BJ (cell line): ENCODE results near the gene LIN7C. TPM values are rescaled to one million over a fixed set of nuclear protein-coding genes. Genes with fewer than 3 reads are reported as not detected.
A peak's percentile ranks its signal among the peaks of the same experiment; 100 is the strongest.

Experiments used
- CTCF ChIA-PET: fragments of 350-600 bp; formaldehyde crosslinking; extraction: SDS; loops from one replicate; lab custom pipeline; 2021; ENCODE audit warnings: antibody characterized with exemption, inconsistent platforms; lab: Yijun Ruan, JAX
- POLR2A ChIA-PET: fragments of 300-600 bp; sonication (Branson Sonifier 250); formaldehyde crosslinking; extraction: SDS; loops from one replicate; lab custom pipeline; 2021; ENCODE audit warnings: antibody characterized with exemption; lab: Charles Lee
- DNase-seq: peaks from one replicate; pipeline ENCODE4 v3.0.0-alpha.2; 2011; ENCODE audit warnings: low read depth
- H3K27me3 ChIP-seq: 2 replicates; pipeline ENCODE4 v1.6.0; 2011; ENCODE audit warnings: low read length; ENCODE audit not compliant: control insufficient read depth, insufficient read depth
- H3K36me3 ChIP-seq: 2 replicates; pipeline ENCODE4 v1.5.1; 2011; ENCODE audit warnings: low read length; ENCODE audit not compliant: control insufficient read depth, insufficient read depth
- H3K4me3 ChIP-seq: 2 replicates; pipeline ENCODE4 v1.5.1; 2011; ENCODE audit warnings: low read depth, mild to moderate bottlenecking, control low read depth, low read length
- CTCF ChIP-seq: IDR thresholded peaks from 2 replicates; pipeline ENCODE4 v1.5.1; 2011; ENCODE audit warnings: low read depth, mild to moderate bottlenecking, control low read depth, inconsistent platforms, low read length, moderate library complexity; ENCODE audit not compliant: insufficient read depth
- polyA plus RNA-seq: library from polyadenylated mRNA; depleted of rRNA; stranded (reverse); fragments of >200 nt; gene quantifications from 2 replicates; pipeline ENCODE4 v1.2.3, GENCODE V29; 2011

LIN7C gene
- polyA plus RNA-seq, 1 experiment, result 5.8 TPM

GRCh38 chr11:27471589-27472397 is 34.8 kb downstream of the LIN7C start:
- Histone ChIP-seq H3K4me3 (peak overlapping the region; percentile 78), H3K27me3 (no peaks in the 10 kb centered on the region), H3K36me3 (no peaks in the 10 kb centered on the region)
- no peak for TF ChIP-seq CTCF
- POLR2A ChIA-PET, result interaction anchor here (0.6 kb wide), 1 partner anchor 109 kb away, joined by 7 read pairs; the partner anchor contains the start of gene CCDC34
- no peak for DNase-seq
- CTCF ChIA-PET, result interaction anchor here (5.1 kb wide), 1 partner anchor 14 kb away, joined by 24 read pairs; no protein-coding TSS in a partner anchor

- ChIA-PET POLR2A (no interaction called here), CTCF (no interaction called here)
- Histone ChIP-seq H3K36me3 (no peaks in the 10 kb centered on the region), H3K27me3 (no peaks in the 10 kb centered on the region), H3K4me3 (peak overlapping the region; percentile 78)
- DNase-seq, result no peak
- no peak for TF ChIP-seq CTCF
These were observed 35.6 kb downstream of the LIN7C start for GRCh38 chr11:27470826-27471588.

GRCh38 chr11:27470166-27470565 is 36.4 kb downstream of the LIN7C start:
- H3K4me3 ChIP-seq, result no peak overlapping the region
- TF ChIP-seq CTCF, result no peak
- peak; percentile 12 for DNase-seq
- POLR2A ChIA-PET, result no interaction called here
- CTCF ChIA-PET, result interaction anchor here (0.6 kb wide), 3 partner anchors 10 to 288 kb away, joined by 3 to 6 read pairs (median 3); no protein-coding TSS in a partner anchor
- no peaks in the 10 kb centered on the region for H3K27me3 ChIP-seq
- no peaks in the 10 kb centered on the region for H3K36me3 ChIP-seq

GRCh38 chr11:27468995-27469695 is 37.4 kb downstream of the LIN7C start:
- Histone ChIP-seq H3K36me3 (no peaks in the 10 kb centered on the region), H3K27me3 (no peaks in the 10 kb centered on the region), H3K4me3 (no peak overlapping the region)
- ChIA-PET CTCF (interaction anchor here (0.7 kb wide), 1 partner anchor 112 kb away, joined by 4 read pairs; no protein-coding TSS in a partner anchor), POLR2A (no interaction called here)
- DNase-seq, result no peak
- TF ChIP-seq CTCF, result no peak
